H9 (cell line): ENCODE results near the gene RPL10A. TPM values are rescaled to one million over a fixed set of nuclear protein-coding genes. Genes with fewer than 3 reads are reported as not detected.

Source experiments
- DNase-seq: peaks from one replicate; pipeline ENCODE4 v3.0.0-alpha.2; 2017
- H2AFZ ChIP-seq: one replicate; pipeline ENCODE4 v1.6.1; 2013; ENCODE audit warnings: mild to moderate bottlenecking, low read length, control low read depth, moderate library complexity
- H2AK5ac ChIP-seq: 2 replicates; pipeline ENCODE4 v1.6.1; 2013; ENCODE audit warnings: low read length, control low read depth, mixed read lengths; ENCODE audit not compliant: insufficient read length
- H2BK120ac ChIP-seq: one replicate; pipeline ENCODE4 v1.6.1; 2013; ENCODE audit warnings: low read depth, mild to moderate bottlenecking, low read length, control low read depth, inconsistent platforms; ENCODE audit not compliant: poor library complexity, severe bottlenecking
- H2BK12ac ChIP-seq: 2 replicates; pipeline ENCODE4 v1.6.1; 2013; ENCODE audit warnings: low read length, control low read depth, mixed read lengths, low read depth; ENCODE audit not compliant: insufficient read length
- H2BK15ac ChIP-seq: 2 replicates; pipeline ENCODE4 v1.6.1; 2013; ENCODE audit warnings: low read depth, low read length, control low read depth
- H2BK20ac ChIP-seq: one replicate; pipeline ENCODE4 v1.6.1; 2013; ENCODE audit warnings: low read depth, mild to moderate bottlenecking, low read length, control low read depth, inconsistent platforms; ENCODE audit not compliant: poor library complexity, severe bottlenecking
- H2BK5ac ChIP-seq: 2 replicates; pipeline ENCODE4 v1.6.1; 2013; ENCODE audit warnings: low read length, control low read depth, mixed read lengths; ENCODE audit not compliant: insufficient read length
- H3K14ac ChIP-seq: 2 replicates; pipeline ENCODE4 v1.6.1; 2013; ENCODE audit warnings: low read length, control low read depth; ENCODE audit not compliant: insufficient read depth
- H3K18ac ChIP-seq: 2 replicates; pipeline ENCODE4 v1.6.1; 2013; ENCODE audit warnings: low read depth, mild to moderate bottlenecking, mixed read lengths, low read length, control low read depth; ENCODE audit not compliant: insufficient read length
- H3K23ac ChIP-seq: 2 replicates; pipeline ENCODE4 v1.6.1; 2013; ENCODE audit warnings: low read length, control low read depth, mixed read lengths, low read depth; ENCODE audit not compliant: insufficient read length
- H3K23me2 ChIP-seq: 2 replicates; pipeline ENCODE4 v1.6.1; 2013; ENCODE audit warnings: low read depth, mild to moderate bottlenecking, mixed read lengths, low read length, control low read depth; ENCODE audit not compliant: insufficient read length, poor library complexity, severe bottlenecking
- H3K27ac ChIP-seq: 2 replicates; pipeline ENCODE4 v1.5.1; 2013; ENCODE audit warnings: low read length, control low read depth, mixed read lengths, low read depth; ENCODE audit not compliant: insufficient read length
- H3K27me3 ChIP-seq: 2 replicates; pipeline ENCODE4 v1.6.1; 2013; ENCODE audit warnings: low read length, control low read depth, inconsistent platforms; ENCODE audit not compliant: insufficient read depth
- H3K4ac ChIP-seq: 2 replicates; pipeline ENCODE4 v1.6.1; 2013; ENCODE audit warnings: low read depth, mild to moderate bottlenecking, control low read depth, inconsistent platforms, low read length, moderate library complexity
- H3K4me1 ChIP-seq: 2 replicates; pipeline ENCODE4 v1.6.1; 2013; ENCODE audit warnings: low read length, control low read depth, inconsistent platforms; ENCODE audit not compliant: insufficient read depth
- H3K4me2 ChIP-seq: 2 replicates; pipeline ENCODE4 v1.6.1; 2013; ENCODE audit warnings: low read length, control low read depth, mixed read lengths; ENCODE audit not compliant: insufficient read length, insufficient read depth
- H3K56ac ChIP-seq: 2 replicates; pipeline ENCODE4 v1.6.1; 2013; ENCODE audit warnings: low read depth, mild to moderate bottlenecking, mixed read lengths, low read length, control low read depth; ENCODE audit not compliant: insufficient read length
- H3K79me1 ChIP-seq: 2 replicates; pipeline ENCODE4 v1.6.1; 2013; ENCODE audit warnings: low read depth, mild to moderate bottlenecking, moderate library complexity, low read length, control low read depth, inconsistent platforms; ENCODE audit not compliant: insufficient read depth, poor library complexity, severe bottlenecking
- H3K79me2 ChIP-seq: 2 replicates; pipeline ENCODE4 v1.6.1; 2013; ENCODE audit warnings: low read length, control low read depth, inconsistent platforms; ENCODE audit not compliant: insufficient read depth
- H3K9ac ChIP-seq: 2 replicates; pipeline ENCODE4 v1.6.1; 2013; ENCODE audit warnings: low read length, control low read depth, mixed read lengths; ENCODE audit not compliant: insufficient read length; ENCODE audit errors: extremely low read depth
- H3K9me3 ChIP-seq: one replicate; pipeline ENCODE4 v1.6.1; 2013; ENCODE audit warnings: low read depth, low read length, inconsistent platforms; ENCODE audit not compliant: control insufficient read depth
- H3T11ph ChIP-seq: one replicate; pipeline ENCODE4 v1.6.1; 2013; ENCODE audit warnings: mild to moderate bottlenecking, low read length, control low read depth, inconsistent platforms
- H4K20me1 ChIP-seq: one replicate; pipeline ENCODE4 v1.6.1; 2013; ENCODE audit not compliant: control insufficient read depth, insufficient read length, insufficient read depth
- H4K5ac ChIP-seq: 2 replicates; pipeline ENCODE4 v1.6.1; 2013; ENCODE audit warnings: low read depth, mild to moderate bottlenecking, mixed read lengths, low read length, control low read depth; ENCODE audit not compliant: insufficient read length
- H4K8ac ChIP-seq: replicated peaks from 2 replicates; pipeline ENCODE4 v1.6.1; 2013; ENCODE audit warnings: low read length, control low read depth, mixed read lengths, low read depth; ENCODE audit not compliant: insufficient read length
- H4K91ac ChIP-seq: 2 replicates; pipeline ENCODE4 v1.6.1; 2013; ENCODE audit warnings: low read depth, mild to moderate bottlenecking, moderate library complexity, mixed read lengths, low read length, control low read depth; ENCODE audit not compliant: insufficient read length
- H3K27ac Mint-ChIP-seq, 3 experiments: 2 replicates in 2 of 3; 3 replicates in 1 of 3; pipeline ENCODE4 v1.8.0; 2020 to 2021; ENCODE audit warnings: mixed read lengths in 3 of 3, mild to moderate bottlenecking in 1 of 3, moderate library complexity in 1 of 3
- H3K27me3 Mint-ChIP-seq: 2 replicates; pipeline ENCODE4 v1.8.0; 2021; ENCODE audit warnings: low read depth, mild to moderate bottlenecking, moderate library complexity, mixed read lengths
- H3K36me3 Mint-ChIP-seq, 3 experiments: 2 replicates in 2 of 3; 3 replicates in 1 of 3; pipeline ENCODE4 v1.8.0; 2020 to 2021; ENCODE audit warnings: low read depth in 3 of 3, mixed read lengths in 3 of 3; ENCODE audit not compliant: insufficient read depth in 1 of 3
- H3K4me1 Mint-ChIP-seq, 2 experiments: 2 replicates each; pipeline ENCODE4 v1.8.0; 2020; ENCODE audit warnings: mixed read lengths in 2 of 2
- H3K4me3 Mint-ChIP-seq, 2 experiments: 2 replicates in 1 of 2; 3 replicates in 1 of 2; pipeline ENCODE4 v1.8.0; 2020 to 2021; ENCODE audit warnings: mild to moderate bottlenecking in 2 of 2, mixed read lengths in 2 of 2, moderate library complexity in 1 of 2
- H3K9me3 Mint-ChIP-seq, 2 experiments: 2 replicates in 1 of 2; 3 replicates in 1 of 2; pipeline ENCODE4 v1.8.0; 2020; ENCODE audit warnings: mild to moderate bottlenecking in 2 of 2, mixed read lengths in 2 of 2, moderate library complexity in 1 of 2
- CTCF ChIP-seq: fragments of 200-600 bp; sonication (generic); conservative IDR thresholded peaks from 3 replicates; pipeline ENCODE4 v1.8.0; 2021; ENCODE audit warnings: antibody characterized with exemption, mild to moderate bottlenecking
- WGBS: extraction: QIAGEN DNeasy Blood & Tissue Kit; methylation state at CpG from one replicate; pipeline ENCODE4 v1.1.7; 2013; ENCODE audit warnings: missing lambda C conversion rate, low lambda C conversion rate, mixed read lengths; ENCODE audit not compliant: insufficient read length; ENCODE audit errors: extremely low coverage; 5-methylcytosine and 5-hydroxymethylcytosine counted together
- total RNA-seq: library from RNA; stranded (reverse); gene quantifications from 2 replicates; pipeline ENCODE4 v1.2.1, GENCODE V29; 2021

The RPL10A gene
- total RNA-seq, 1 experiment from 2014 or later = 1,830 TPM

- DNase-seq = no peak
- peaks cover 7% of the 10 kb centered on the region; the same call in 1 of the 2 replicates for H3K4me1 ChIP-seq
- H2BK20ac ChIP-seq = no peak overlapping the region
- H3K79me2 ChIP-seq = no peaks in the 10 kb centered on the region
- no peak overlapping the region for H3K4me2 ChIP-seq
- H3K27ac ChIP-seq = no peak overlapping the region
- peak overlapping the region in 2 of 3 experiments; percentile 4 to 18; a peak in 1 of 7 replicates for H3K27ac Mint-ChIP-seq
- H3K4me1 Mint-ChIP-seq = peaks cover 9 to 19% of the 10 kb centered on the region in 2 experiments
- H3K9me3 ChIP-seq = no peaks in the 10 kb centered on the region
- H4K20me1 ChIP-seq = no peaks in the 10 kb centered on the region
- peaks cover 1% of the 10 kb centered on the region for H3K27me3 Mint-ChIP-seq
- H3K79me1 ChIP-seq = no peaks in the 10 kb centered on the region
- no peak overlapping the region for H4K91ac ChIP-seq
- no peak overlapping the region for H2BK12ac ChIP-seq
- H4K5ac ChIP-seq = no peak overlapping the region
- H3K23ac ChIP-seq = no peak overlapping the region
- H3K36me3 Mint-ChIP-seq = peaks cover 8 to 64% (median 41%) of the 10 kb centered on the region in 3 experiments
- WGBS = no CpG with 5 or more reads among the region's 12 CpGs
- no peak overlapping the region for H3K14ac ChIP-seq
- no peak overlapping the region for H3K18ac ChIP-seq
- H4K8ac ChIP-seq = no peak overlapping the region
- no peak for TF ChIP-seq CTCF
- H2BK15ac ChIP-seq = no peak overlapping the region
- H3K4me3 Mint-ChIP-seq = no peak overlapping the region
- no peak overlapping the region for H3K9ac ChIP-seq
- H3K56ac ChIP-seq = no peak overlapping the region
- no peaks in the 10 kb centered on the region for H3K27me3 ChIP-seq
- no peak overlapping the region for H2AFZ ChIP-seq
- no peak overlapping the region for H2BK5ac ChIP-seq
- H3K9me3 Mint-ChIP-seq = no peaks in the 10 kb centered on the region
- no peak overlapping the region for H3K4ac ChIP-seq
- H3K23me2 ChIP-seq = no peaks in the 10 kb centered on the region
- no peak overlapping the region for H2BK120ac ChIP-seq
- H2AK5ac ChIP-seq = no peak overlapping the region
- no peak overlapping the region for H3T11ph ChIP-seq
Measured at GRCh38 chr6:35480176-35480575, 12.0 kb downstream of the RPL10A start.
